Nephron progenitor cell (in vitro differentiated cells): ENCODE measurements around the gene NKX2-3.

ENCODE experiments used
- DNase-seq: peaks from one replicate; pipeline ENCODE4 v3.0.0; 2021
- H3K27ac Mint-ChIP-seq: 2 replicates; pipeline ENCODE4 v1.8.0; 2021; ENCODE audit warnings: mild to moderate bottlenecking, moderate library complexity, mixed read lengths
- H3K27me3 Mint-ChIP-seq: 2 replicates; pipeline ENCODE4 v1.8.0; 2021; ENCODE audit warnings: mild to moderate bottlenecking, low read depth, mixed read lengths; ENCODE audit not compliant: poor library complexity
- H3K36me3 Mint-ChIP-seq: 2 replicates; pipeline ENCODE4 v1.8.0; 2021; ENCODE audit warnings: low read depth, mixed read lengths
- H3K4me1 Mint-ChIP-seq: 2 replicates; pipeline ENCODE4 v1.8.0; 2021; ENCODE audit warnings: mixed read lengths
- H3K4me3 Mint-ChIP-seq: 2 replicates; pipeline ENCODE4 v1.8.0; 2021; ENCODE audit warnings: mild to moderate bottlenecking, moderate library complexity, mixed read lengths
- H3K9me3 Mint-ChIP-seq: 2 replicates; pipeline ENCODE4 v1.8.0; 2021; ENCODE audit warnings: mild to moderate bottlenecking, moderate library complexity, mixed read lengths
- CTCF ChIP-seq: fragments of 200-600 bp; sonication (generic); IDR thresholded peaks from 2 replicates; pipeline ENCODE4 v1.5.0; 2021; ENCODE audit warnings: antibody characterized with exemption

NKX2-3 gene

GRCh38 chr10:99520847-99521764 is 11.6 kb upstream of the NKX2-3 start:
- TF ChIP-seq CTCF, result no peak
- H3K27ac Mint-ChIP-seq, result no peak overlapping the region
- peaks cover 53% of the 10 kb centered on the region for H3K4me1 Mint-ChIP-seq
- peak; percentile 61 for DNase-seq
- H3K9me3 Mint-ChIP-seq, result peaks cover 3% of the 10 kb centered on the region
- peaks cover 100% of the 10 kb centered on the region for H3K27me3 Mint-ChIP-seq
- no peaks in the 10 kb centered on the region for H3K36me3 Mint-ChIP-seq
- peak overlapping the region; percentile 65 for H3K4me3 Mint-ChIP-seq

DNA sequence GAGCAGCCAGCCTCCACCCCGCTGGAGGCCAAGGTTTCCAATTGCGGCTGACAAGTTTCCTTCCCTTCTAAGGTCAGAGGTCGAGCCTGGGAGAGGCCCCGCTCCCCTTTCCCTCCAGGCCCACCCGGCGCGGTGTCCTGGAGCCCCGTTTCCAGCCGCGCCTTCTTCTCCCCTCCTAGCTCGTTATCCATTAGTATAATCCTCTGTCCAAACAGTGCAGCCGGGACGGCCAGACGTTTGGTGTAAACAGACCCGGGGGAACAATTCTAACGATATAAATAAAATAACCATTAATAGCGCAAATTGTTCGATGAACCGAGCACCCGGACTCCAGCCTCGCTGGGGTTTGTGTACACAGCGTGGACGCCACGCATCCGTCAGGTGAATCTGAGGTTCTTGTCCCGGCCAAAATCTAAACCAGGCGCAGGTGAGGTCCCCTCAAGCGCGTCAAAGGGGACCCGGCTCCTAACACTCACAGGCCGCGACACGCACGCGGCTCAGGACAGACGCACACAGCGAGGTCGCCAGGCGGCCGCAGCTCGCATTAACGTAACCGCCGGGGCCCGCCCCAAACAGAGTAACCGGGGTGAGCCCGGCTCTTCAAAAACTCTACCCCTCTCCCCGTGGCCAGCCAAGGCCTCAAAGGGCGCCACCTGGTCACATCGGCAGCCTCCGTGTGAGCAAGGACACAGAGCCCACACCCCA is 10.8 kb upstream of the NKX2-3 start:
- Mint-ChIP-seq H3K9me3 (no peaks in the 10 kb centered on the region), H3K4me3 (peak overlapping the region; percentile 46), H3K27ac (no peak overlapping the region), H3K36me3 (no peaks in the 10 kb centered on the region), H3K27me3 (peaks cover 100% of the 10 kb centered on the region), H3K4me1 (peaks cover 53% of the 10 kb centered on the region)
- DNase-seq, result no peak
- no peak for TF ChIP-seq CTCF

DNA sequence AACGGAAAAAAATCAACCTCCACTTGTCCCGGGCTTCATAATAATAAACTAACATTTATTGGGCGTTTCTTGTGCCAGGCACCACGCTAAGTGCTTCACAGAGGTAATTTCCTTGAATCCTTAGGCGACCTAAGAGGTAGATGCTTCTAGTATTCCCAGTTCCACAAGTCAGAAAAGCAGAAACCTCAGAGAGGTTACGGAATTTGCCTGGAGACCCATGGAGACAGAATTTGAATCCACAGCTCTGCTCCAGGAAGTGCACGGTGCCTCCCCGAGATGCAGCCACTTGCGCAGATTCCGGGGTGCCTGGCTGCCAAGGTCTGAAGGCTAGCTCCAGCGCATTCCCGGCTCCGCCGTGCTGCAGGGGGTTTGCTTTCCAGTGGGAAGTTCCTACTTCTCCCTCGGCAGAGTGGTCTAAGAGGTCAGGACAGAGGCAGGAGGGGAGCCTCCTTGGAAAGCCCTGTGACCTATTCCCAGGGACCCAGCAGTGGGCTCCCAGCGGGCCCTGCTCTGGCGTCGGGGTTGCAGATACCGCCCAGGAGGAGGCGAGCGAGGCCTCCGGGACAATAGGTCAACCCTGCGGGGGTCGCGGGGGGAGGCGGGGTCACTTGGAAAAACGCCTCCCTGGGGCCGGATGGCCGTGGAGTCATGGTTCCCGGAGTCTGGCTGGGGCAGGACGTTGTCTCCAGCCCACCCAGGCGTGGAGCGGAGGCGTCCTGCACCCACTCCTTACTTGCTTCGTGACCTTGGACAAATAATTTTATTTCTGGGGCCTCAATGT is 10.1 kb upstream of the NKX2-3 start:
- H3K36me3 Mint-ChIP-seq, result no peaks in the 10 kb centered on the region
- H3K4me3 Mint-ChIP-seq, result peak overlapping the region; percentile 65
- H3K4me1 Mint-ChIP-seq, result peaks cover 53% of the 10 kb centered on the region

GRCh38 chr10:99523251-99523773 is 9.4 kb upstream of the NKX2-3 start:
- peaks cover 100% of the 10 kb centered on the region for H3K27me3 Mint-ChIP-seq
- no peaks in the 10 kb centered on the region for H3K36me3 Mint-ChIP-seq
- peak overlapping the region; percentile 65 for H3K4me3 Mint-ChIP-seq
- no peak overlapping the region for H3K27ac Mint-ChIP-seq
- peak; percentile 60 for DNase-seq
- H3K4me1 Mint-ChIP-seq, result peaks cover 53% of the 10 kb centered on the region
- TF ChIP-seq CTCF, result no peak
- H3K9me3 Mint-ChIP-seq, result no peaks in the 10 kb centered on the region

More for the DNA sequence above, 10.1 kb upstream of the NKX2-3 start:
- Mint-ChIP-seq H3K27me3 (peaks cover 100% of the 10 kb centered on the region), H3K9me3 (no peaks in the 10 kb centered on the region), H3K27ac (no peak overlapping the region)
- DNase-seq, result peak; percentile 63
- TF ChIP-seq CTCF, result peak; percentile 21

- H3K4me1 Mint-ChIP-seq, result peaks cover 52% of the 10 kb centered on the region
- H3K27me3 Mint-ChIP-seq, result peaks cover 100% of the 10 kb centered on the region
- no peaks in the 10 kb centered on the region for H3K9me3 Mint-ChIP-seq
- no peaks in the 10 kb centered on the region for H3K36me3 Mint-ChIP-seq
- H3K27ac Mint-ChIP-seq, result no peak overlapping the region
- no peak for DNase-seq
- no peak overlapping the region for H3K4me3 Mint-ChIP-seq
- no peak for TF ChIP-seq CTCF
Measured at GRCh38 chr10:99524050-99524666, 8.6 kb upstream of the NKX2-3 start.
